Measurements from ENCODE around the gene UCHL1. TPM values are rescaled to one million over a fixed set of nuclear protein-coding genes. Genes with fewer than 3 reads are reported as not detected.

The UCHL1 gene
- total and polyA plus RNA-seq, 3 experiments from 2014 or later = 0.75 to 0.83 TPM; not detected in 1

DNA sequence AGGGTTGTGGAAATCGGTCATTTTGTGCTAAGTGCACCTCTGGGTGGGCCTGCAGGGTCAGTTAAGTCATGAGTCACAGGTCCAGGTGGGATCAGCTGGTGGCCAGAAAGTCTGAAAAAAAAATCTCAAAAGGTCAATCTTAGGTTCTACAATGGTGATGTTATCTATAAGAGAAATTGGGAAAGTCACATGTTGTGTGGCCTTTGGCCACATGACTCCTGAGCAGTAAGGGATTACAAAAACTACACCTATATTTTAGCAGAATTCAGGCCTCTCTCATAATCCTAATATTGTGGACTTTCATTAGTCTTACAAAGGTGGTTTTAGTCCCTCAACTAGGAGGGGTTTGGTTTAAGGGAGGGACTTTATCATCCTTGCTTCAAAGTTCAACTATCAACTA, 59.1 kb downstream of the UCHL1 start:
- H3K27me3 Mint-ChIP-seq = peaks cover 3 to 6% of the 10 kb centered on the region in 2 donors
- no peak overlapping the region for H3K4me3 ChIP-seq (ENCODE audit: low read length)
- H3K27me3 ChIP-seq (ENCODE audit: insufficient read depth, low read length, poor library complexity, severe bottlenecking) = no peaks in the 10 kb centered on the region
- H3K27ac Mint-ChIP-seq = no peak overlapping the region
- no peak overlapping the region for H3K4me3 Mint-ChIP-seq
- H3K36me3 ChIP-seq (ENCODE audit: insufficient read depth, low read length) = no peaks in the 10 kb centered on the region
- ChIA-PET CTCF (no interaction called here), POLR2A (no interaction called here)
- H3K9me3 Mint-ChIP-seq = peaks cover 0 to 7% (median 3%) of the 10 kb centered on the region in 5 donors
- no peak for DNase-seq
- no peaks in the 10 kb centered on the region for H3K36me3 Mint-ChIP-seq
- H3K4me1 ChIP-seq (ENCODE audit: insufficient read depth, low read length) = no peaks in the 10 kb centered on the region
- no peaks in the 10 kb centered on the region for H3K9me3 ChIP-seq (ENCODE audit: low read length)
- no peaks in the 10 kb centered on the region for H3K4me1 Mint-ChIP-seq
- no peak overlapping the region for H3K27ac ChIP-seq (ENCODE audit: low read depth, low read length)

Other genes starting within 250 kb of the UCHL1 start
- 1 to 10 TPM in 1 of 2 experiments, under 1 TPM in 1; 0.86 to 1.1 TPM for gene APBB2, start 42.4 kb upstream of the UCHL1 start, total RNA-seq
- gene APBB2, start 42.4 kb upstream of the UCHL1 start, polyA plus RNA-seq = not detected